ENCODE data around the gene CELF3. TPM values are rescaled to one million over a fixed set of nuclear protein-coding genes. Genes with fewer than 3 reads are reported as not detected.

Gene CELF3
- total and polyA plus RNA-seq, 9 of the 15 experiments (the other 6 are each of a cell fraction or from before 2014, with no cell fraction given): not detected

GRCh38 chr1:151716405-151716762 lies 219 bp downstream of the CELF3 start:
- Histone ChIP-seq H3K9ac (ENCODE audit: insufficient read depth in 1 of 2, low read depth in 2 of 2, low read length in 2 of 2) (no peak overlapping the region), H4K20me1 (replicated peaks; ENCODE audit: control insufficient read depth, insufficient read depth, low read length) (peaks cover 23% of the 10 kb centered on the region), H3K36me3 (ENCODE audit: control insufficient read depth, insufficient read depth, low read length) (no peaks in the 10 kb centered on the region), H2AFZ (ENCODE audit: low read depth, low read length) (no peak overlapping the region), H3K27me3 (ENCODE audit: control insufficient read depth in 2 of 2, insufficient read depth in 2 of 2, low read length in 2 of 2) (peaks cover 6 to 51% of the 10 kb centered on the region in 2 experiments; a peak in 3 of 5 replicates), H3K79me2 (ENCODE audit: control insufficient read depth, insufficient read depth, low read length) (no peaks in the 10 kb centered on the region), H3K9me3 (replicated peaks; ENCODE audit: control insufficient read depth, insufficient read depth, low read depth, low read length) (no peaks in the 10 kb centered on the region), H3K4me1 (replicated peaks in 1 of 2; ENCODE audit: control insufficient read depth in 2 of 2, insufficient read depth in 2 of 2, low read length in 2 of 2) (peaks cover 13 to 18% of the 10 kb centered on the region in 2 experiments), H3K9me1 (ENCODE audit: control insufficient read depth, insufficient read depth, low read length) (no peaks in the 10 kb centered on the region), H3K4me3 (no peak overlapping the region), H3K4me2 (ENCODE audit: insufficient read depth, low read length) (no peak overlapping the region), H3K27ac (ENCODE audit: extremely low read depth, low read depth, low read length) (no peak overlapping the region)
- in situ Hi-C loops (cut with MboI) (no loop called here), intact Hi-C loops (cut with micrococcal nuclease) (no loop called here)
- TF ChIP-seq ZNF583 (CRISPR knock-in tag; IDR thresholded peaks at IDR 0.05) (no peak), CC2D1A (IDR thresholded peaks at IDR 0.05) (no peak), CHAMP1 (IDR thresholded peaks at IDR 0.05) (no peak), CREB1 (IDR thresholded peaks at IDR 0.05) (no peak), CREB1 (CRISPR knock-in tag; IDR thresholded peaks at IDR 0.05) (no peak), ZNF408 (CRISPR knock-in tag; IDR thresholded peaks at IDR 0.05; ENCODE audit: low read depth) (no peak), ZFP30 (CRISPR knock-in tag; IDR thresholded peaks at IDR 0.05; ENCODE audit: borderline replicate concordance) (no peak), HNRNPL (IDR thresholded peaks at IDR 0.05; ENCODE audit: low read depth, low read length) (no peak)
- ChIA-PET CTCF (ENCODE audit: low intra/inter-chr PET ratio) (interaction anchor here (0.5 kb wide), 1 partner anchor 20 kb away, joined by 3 read pairs; no protein-coding TSS in a partner anchor), POLR2A (interaction anchor here (1.0 to 1.7 kb wide), 3 partner anchors 13 to 120 kb away, joined by 3 to 7 read pairs (median 3); partner anchors contain the start of gene MRPL9)
- DNase-seq (ENCODE audit: extremely low read depth in 1 of 4, low spot score in 3 of 4): no peak
- ATAC-seq: no peak
- 0% methylated on average over 2 of the region's 11 CpGs for WGBS (ENCODE audit: insufficient coverage, low coverage, missing lambda C conversion rate)
- no peak for FAIRE-seq
- no TSS peak for BruUV-seq (replicated peaks)
